A549 (cell line): ENCODE measurements around the gene BCKDHA. TPM values are rescaled to one million over a fixed set of nuclear protein-coding genes. Genes with fewer than 3 reads are reported as not detected.

Experiments used
- BCL3 ChIP-seq: fragments of >200 bp; sonication (Bioruptor Twin); formaldehyde crosslinking; IDR thresholded peaks from 3 replicates; pipeline ENCODE4 v1.6.1; 2016
- BHLHE40 ChIP-seq: IDR thresholded peaks from 2 replicates; pipeline ENCODE4 v1.6.1; 2012; ENCODE audit warnings: low read depth, low read length, inconsistent platforms
- CBX8 ChIP-seq: fragments of 200-600 bp; sonication (generic); IDR thresholded peaks from 2 replicates; pipeline ENCODE4 v1.6.1; 2016
- E2F6 ChIP-seq: IDR thresholded peaks from 2 replicates; pipeline ENCODE4 v1.6.1; 2012; ENCODE audit warnings: low read depth, borderline replicate concordance
- ELK1 ChIP-seq: fragments of 150-350 bp; IDR thresholded peaks from 2 replicates; pipeline ENCODE4 v1.6.1; 2014; ENCODE audit warnings: low read depth, mild to moderate bottlenecking, low read length
- ESRRA ChIP-seq: fragments of 150-350 bp; IDR thresholded peaks from 2 replicates; pipeline ENCODE4 v1.6.1; 2014; ENCODE audit warnings: mild to moderate bottlenecking, low read length, borderline replicate concordance
- FOSB ChIP-seq: fragments of 250-450 bp; sonication (Bioruptor Pico); IDR thresholded peaks from 2 replicates; pipeline ENCODE4 v1.5.0; 2020; ENCODE audit warnings: mild to moderate bottlenecking, moderate library complexity
- FOSL2 ChIP-seq, 2 experiments: fragments of 450-650 bp in 1 of 2; fragments of >200 bp in 1 of 2; sonication (Bioruptor Twin) in 1 of 2; formaldehyde crosslinking; IDR thresholded peaks; 2 replicates each; pipeline versions ENCODE4 v1.5.0 to v1.6.1; 2016 to 2020; ENCODE audit warnings: mild to moderate bottlenecking in 1 of 2, moderate library complexity in 1 of 2
- HDAC2 ChIP-seq: fragments of 200-600 bp; sonication (generic); IDR thresholded peaks from 2 replicates; pipeline ENCODE4 v1.6.1; 2016
- HES2 ChIP-seq: fragments of >200 bp; sonication (Bioruptor Twin); formaldehyde crosslinking; IDR thresholded peaks from 2 replicates; pipeline ENCODE4 v1.6.1; 2016
- HEYL ChIP-seq: fragments of 250-450 bp; sonication (Bioruptor Pico); IDR thresholded peaks from 2 replicates; pipeline ENCODE4 v1.8.0; 2021; ENCODE audit warnings: mild to moderate bottlenecking, moderate library complexity
- HOXA7 ChIP-seq: fragments of 250-450 bp; sonication (Bioruptor Pico); IDR thresholded peaks from 2 replicates; pipeline ENCODE4 v1.5.0; 2020; ENCODE audit warnings: mild to moderate bottlenecking, moderate library complexity
- HOXB13 ChIP-seq: fragments of 250-450 bp; sonication (Bioruptor Pico); IDR thresholded peaks from 2 replicates; pipeline ENCODE4 v1.5.0; 2020; ENCODE audit warnings: low read depth, mild to moderate bottlenecking, moderate library complexity
- HOXB5 ChIP-seq: fragments of 250-450 bp; sonication (Bioruptor Pico); IDR thresholded peaks from 2 replicates; pipeline ENCODE4 v1.5.0; 2020; ENCODE audit warnings: mild to moderate bottlenecking, moderate library complexity
- JUNB ChIP-seq: fragments of >200 bp; sonication (Bioruptor Twin); formaldehyde crosslinking; IDR thresholded peaks from 2 replicates; pipeline ENCODE4 v1.6.1; 2016
- KDM1A ChIP-seq: fragments of 200-600 bp; sonication (generic); IDR thresholded peaks from 2 replicates; pipeline ENCODE4 v1.6.1; 2016; ENCODE audit warnings: low read depth, mild to moderate bottlenecking
- KDM5A ChIP-seq: fragments of 200-600 bp; sonication (generic); IDR thresholded peaks from 2 replicates; pipeline ENCODE4 v1.6.1; 2016; ENCODE audit warnings: antibody characterized with exemption, mild to moderate bottlenecking
- MAFK ChIP-seq: fragments of 450-650 bp; IDR thresholded peaks from 2 replicates; pipeline ENCODE4 v1.6.1; 2014; ENCODE audit not compliant: partially characterized antibody
- MAX ChIP-seq: IDR thresholded peaks from 2 replicates; pipeline ENCODE4 v1.6.1; 2012
- MAZ ChIP-seq: fragments of 150-350 bp; IDR thresholded peaks from 2 replicates; pipeline ENCODE4 v1.6.1; 2014; ENCODE audit warnings: antibody characterized with exemption, low read depth, low read length, borderline replicate concordance
- MYC ChIP-seq: IDR thresholded peaks from 2 replicates; pipeline ENCODE4 v1.6.1; 2012; ENCODE audit warnings: mild to moderate bottlenecking, inconsistent platforms, low read length, improper control_type of control experiment, borderline replicate concordance
- NR3C1 ChIP-seq: fragments of >200 bp; sonication (Bioruptor Twin); formaldehyde crosslinking; IDR thresholded peaks from 3 replicates; pipeline ENCODE4 v1.6.1; 2017
- PBX3 ChIP-seq: IDR thresholded peaks from 2 replicates; pipeline ENCODE4 v1.6.1; 2012
- POLR2A ChIP-seq: IDR thresholded peaks from 2 replicates; pipeline ENCODE4 v1.6.1; 2012; ENCODE audit warnings: mild to moderate bottlenecking, low read length
- POLR2AphosphoS2 ChIP-seq: conservative IDR thresholded peaks from 2 replicates; pipeline ENCODE4 v1.6.1; 2012; ENCODE audit warnings: low read length, improper control_type of control experiment, inconsistent platforms
- RAD21 ChIP-seq, 2 experiments: fragments of >200 bp in 1 of 2; sonication (Bioruptor Twin) in 1 of 2; formaldehyde crosslinking in 1 of 2; IDR thresholded peaks in 1 of 2; conservative IDR thresholded peaks in 1 of 2; 2 replicates in 1 of 2; 3 replicates in 1 of 2; pipeline ENCODE4 v1.6.1; 2012 to 2018; ENCODE audit warnings: inconsistent platforms in 1 of 2
- RARB ChIP-seq: fragments of 250-450 bp; sonication (Bioruptor Pico); IDR thresholded peaks from 2 replicates; pipeline ENCODE4 v1.8.0; 2021; ENCODE audit warnings: mild to moderate bottlenecking, moderate library complexity
- RCOR1 ChIP-seq: fragments of 150-350 bp; IDR thresholded peaks from 2 replicates; pipeline ENCODE4 v1.6.1; 2014; ENCODE audit warnings: antibody characterized with exemption, low read length, low read depth
- RNF2 ChIP-seq: fragments of 200-600 bp; sonication (generic); IDR thresholded peaks from 2 replicates; pipeline ENCODE4 v1.6.1; 2016; ENCODE audit warnings: low read depth, mild to moderate bottlenecking, antibody characterized with exemption, moderate library complexity, borderline replicate concordance
- SMC3 ChIP-seq: fragments of >200 bp; sonication (Bioruptor Twin); formaldehyde crosslinking; IDR thresholded peaks from 3 replicates; pipeline ENCODE4 v1.6.1; 2018; ENCODE audit warnings: inconsistent platforms
- SREBF2 ChIP-seq: fragments of 450-650 bp; IDR thresholded peaks from 2 replicates; pipeline ENCODE4 v1.6.1; 2014; ENCODE audit warnings: mild to moderate bottlenecking, moderate library complexity
- TP53 ChIP-seq: fragments of 250-450 bp; sonication (Bioruptor Pico); IDR thresholded peaks from 2 replicates; pipeline ENCODE4 v1.5.0; 2021; ENCODE audit warnings: mild to moderate bottlenecking, moderate library complexity
- USF2 ChIP-seq: fragments of 450-650 bp; IDR thresholded peaks from 2 replicates; pipeline ENCODE4 v1.6.1; 2014; ENCODE audit warnings: antibody characterized with exemption
- ZSCAN20 ChIP-seq: fragments of 250-450 bp; sonication (Bioruptor Pico); IDR thresholded peaks from 2 replicates; pipeline ENCODE4 v1.8.0; 2022; ENCODE audit warnings: mild to moderate bottlenecking, moderate library complexity
- polyA plus RNA-seq, 4 experiments: library from polyadenylated mRNA; depleted of rRNA in 3 of 4; stranded (reverse); fragments of >200 nt; fragmentation: RNase III in 1 of 4; extraction: RNeasy Plus Mini Kit Qiagen cat#74134 plus additional on column Dnase treatment in 1 of 4; gene quantifications; 2 replicates in 3 of 4; 3 replicates in 1 of 4; pipeline ENCODE4 v1.2.3, GENCODE V29; 2011 to 2017

The BCKDHA gene
- polyA plus RNA-seq, 2 of the 4 experiments (the other 2 are of a cell fraction), result 42.9 to 44.4 TPM

GRCh38 chr19:41352609-41353465, 44.8 kb upstream of the BCKDHA start (continued):
- TF ChIP-seq BCL3 (no peak), ESRRA (no peak), JUNB (no peak), MAZ (no peak; the same call in 1 of the 2 replicates), RNF2 (no peak), MAFK (no peak), FOSL2 (IDR thresholded peaks at IDR 0.05) (no peak), FOSL2 (CRISPR knock-in tag; IDR thresholded peaks at IDR 0.05) (no peak; the same call in 1 of the 2 replicates), BHLHE40 (no peak), FOSB (CRISPR knock-in tag) (no peak), SREBF2 (no peak), HOXA7 (no peak), CBX8 (no peak), TP53 (CRISPR knock-in tag) (peak; percentile 91; the same call in 1 of the 2 replicates), MAX (peak; percentile 90), USF2 (no peak), HES2 (no peak), RCOR1 (no peak), NR3C1 (no peak), POLR2A (no peak), ELK1 (no peak), KDM5A (peak; percentile 38; the same call in 1 of the 2 replicates), PBX3 (peak; percentile 33; the same call in 1 of the 2 replicates), KDM1A (no peak; the same call in 1 of the 2 replicates), RARB (CRISPR knock-in tag) (no peak), HDAC2 (peak; percentile 31; the same call in 1 of the 2 replicates), MYC (peak; percentile 88), RAD21 (conservative IDR thresholded peaks at IDR 0.05 in 1 of 2, IDR thresholded peaks at IDR 0.05 in 1 of 2) (peak; percentile 64 to 76), E2F6 (peak; percentile 76; the same call in 1 of the 2 replicates), HOXB13 (no peak), SMC3 (peak; percentile 80), ZSCAN20 (CRISPR knock-in tag) (no peak), HEYL (CRISPR knock-in tag) (no peak), HOXB5 (peak; percentile 84; the same call in 1 of the 2 replicates), POLR2AphosphoS2 (no peak)
- TF ChIP-seq, all 56 proteins: peak for 16
